ENCODE data around the gene CAPNS2.

Gene CAPNS2

DNA sequence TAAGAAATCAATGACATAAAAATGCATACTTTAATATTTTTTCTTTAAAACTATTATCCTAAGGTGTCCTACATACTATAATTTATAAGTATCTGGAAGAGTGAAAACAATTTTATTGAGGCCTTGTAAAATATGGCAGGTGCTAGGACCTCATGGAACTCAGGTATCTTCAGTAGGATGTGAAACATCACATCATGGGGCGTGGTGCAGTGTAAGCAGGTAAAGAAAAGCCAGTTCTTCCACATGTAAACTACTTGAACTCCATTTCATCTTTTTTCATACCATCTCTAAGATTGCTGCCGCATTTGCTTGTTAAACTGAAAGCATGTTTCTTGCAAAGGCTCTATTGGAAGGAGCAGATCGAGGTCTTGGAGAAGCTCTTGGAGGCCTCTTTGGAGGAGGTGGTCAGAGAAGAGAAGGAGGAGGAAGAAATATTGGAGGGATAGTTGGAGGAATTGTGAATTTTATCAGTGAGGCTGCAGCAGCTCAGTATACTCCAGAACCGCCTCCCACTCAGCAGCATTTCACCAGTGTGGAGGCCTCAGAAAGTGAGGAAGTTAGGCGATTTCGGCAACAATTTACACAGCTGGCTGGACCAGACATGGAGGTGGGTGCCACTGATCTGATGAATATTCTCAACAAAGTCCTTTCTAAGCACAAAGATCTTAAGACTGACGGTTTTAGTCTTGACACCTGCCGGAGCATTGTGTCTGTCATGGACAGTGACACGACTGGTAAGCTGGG lies at the start of gene CAPNS2:
Gene CAPNS2, plus strand, starts transcription at position 253 of the 744 bp plus-strand sequence. Its CDS starts 73 bp downstream, at position 326.
- DNase-seq (ENCODE audit: low read depth in 2 of 2) = no peak
- TF ChIP-seq CTCF (IDR thresholded peaks at IDR 0.05; ENCODE audit: low read depth, low read length) = no peak
- no peak within 1 kb of the TSS for H3K4me3 ChIP-seq (replicated peaks in 1 of 2; ENCODE audit: low read depth in 2 of 2, low read length in 2 of 2)

DNA sequence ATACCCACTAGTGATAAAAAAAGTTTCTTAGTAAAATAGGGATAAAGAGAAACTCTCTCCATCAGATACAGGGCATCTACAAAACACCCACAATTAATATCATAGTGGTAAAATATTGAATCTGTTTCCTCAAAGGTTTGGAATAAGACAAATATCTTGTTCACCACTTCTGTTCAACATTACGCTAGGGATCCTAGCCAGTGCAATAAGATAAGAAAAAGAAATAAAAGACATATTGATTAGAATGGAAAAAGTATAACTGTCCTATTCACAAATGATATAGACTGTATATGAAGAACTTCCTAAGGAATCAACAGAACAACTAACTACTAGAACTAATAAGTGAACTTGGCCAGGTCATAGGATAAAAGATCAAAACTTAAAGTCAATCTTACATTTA lies 44.7 kb upstream of the CAPNS2 start:
- no peak for TF ChIP-seq CTCF (IDR thresholded peaks at IDR 0.05; ENCODE audit: low read depth, low read length)
- no peak for DNase-seq (ENCODE audit: low read depth in 2 of 2)
- no peak overlapping the region for H3K4me3 ChIP-seq (replicated peaks in 1 of 2; ENCODE audit: low read depth in 2 of 2, low read length in 2 of 2)

DNA sequence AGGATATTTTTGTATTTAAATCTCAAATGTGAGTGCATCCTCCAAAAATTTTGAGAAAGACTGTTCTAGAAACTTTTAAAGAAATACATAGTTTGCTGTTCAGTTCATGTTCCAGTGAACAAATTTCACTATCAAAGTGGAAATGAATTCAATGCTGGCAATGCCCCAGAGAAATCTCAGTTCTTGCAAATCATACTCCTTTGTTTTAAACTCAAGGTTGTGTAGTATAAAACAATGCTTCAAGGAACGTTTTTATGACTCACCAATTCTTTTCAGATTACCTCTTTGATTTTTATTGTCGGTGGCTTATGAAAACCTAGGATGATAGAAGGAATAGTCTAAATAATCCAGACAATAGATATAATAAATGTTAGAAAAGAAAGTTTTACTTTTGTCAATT lies 40.0 kb upstream of the CAPNS2 start:
- no peak for TF ChIP-seq CTCF (IDR thresholded peaks at IDR 0.05; ENCODE audit: low read depth, low read length)
- peak; percentile 67 to 85 for DNase-seq (ENCODE audit: low read depth in 2 of 2)
- no peak overlapping the region for H3K4me3 ChIP-seq (replicated peaks in 1 of 2; ENCODE audit: low read depth in 2 of 2, low read length in 2 of 2)

GRCh38 chr16:55527885-55528284 lies 38.6 kb upstream of the CAPNS2 start:
- DNase-seq (ENCODE audit: low read depth in 2 of 2) = no peak
- H3K4me3 ChIP-seq (replicated peaks in 1 of 2; ENCODE audit: low read depth in 2 of 2, low read length in 2 of 2) = no peak overlapping the region
- TF ChIP-seq CTCF (IDR thresholded peaks at IDR 0.05; ENCODE audit: low read depth, low read length) = no peak

- TF ChIP-seq CTCF (IDR thresholded peaks at IDR 0.05; ENCODE audit: low read depth, low read length) = no peak
- DNase-seq (ENCODE audit: low read depth in 2 of 2) = peak; percentile 59 to 85
- no peak overlapping the region for H3K4me3 ChIP-seq (replicated peaks in 1 of 2; ENCODE audit: low read depth in 2 of 2, low read length in 2 of 2)
These were observed 37.5 kb upstream of the CAPNS2 start for GRCh38 chr16:55529018-55529417.

- H3K4me3 ChIP-seq (replicated peaks in 1 of 2; ENCODE audit: low read depth in 2 of 2, low read length in 2 of 2) = no peak overlapping the region
- no peak for TF ChIP-seq CTCF (IDR thresholded peaks at IDR 0.05; ENCODE audit: low read depth, low read length)
- DNase-seq (ENCODE audit: low read depth in 2 of 2) = no peak
These were observed 36.1 kb upstream of the CAPNS2 start for GRCh38 chr16:55530316-55530856.
